Naive thymus-derived CD4-positive, alpha-beta T cell (primary cell): ENCODE measurements around the gene TMEM243. TPM values are rescaled to one million over a fixed set of nuclear protein-coding genes. Genes with fewer than 3 reads are reported as not detected.

Experiments
- ATAC-seq: fragments of 150-1000 bp; cut with Tn5 transposase; 2 replicates; pipeline ENCODE4 v1.10.0; 2021; ENCODE audit warnings: mild to moderate bottlenecking, moderate library complexity
- CTCF ChIA-PET: fragments of 350-600 bp; sonication (Branson Sonifier 250); formaldehyde crosslinking; loops from one replicate; lab custom pipeline; 2021; ENCODE audit warnings: antibody characterized with exemption; lab: Charles Lee
- POLR2A ChIA-PET: fragments of 350-600 bp; sonication (Branson Sonifier 250); formaldehyde crosslinking; loops from one replicate; lab custom pipeline; 2021; ENCODE audit warnings: antibody characterized with exemption, inconsistent platforms; lab: Charles Lee
- DNase-seq, 9 donors: peaks; one replicate each; pipeline versions ENCODE4 v3.0.0 to v3.0.0-alpha.2; 2020 to 2022; ENCODE audit warnings: mixed read lengths in 1 of 9
- H3K27ac ChIP-seq: one replicate; pipeline ENCODE4 v1.7.0; 2013; ENCODE audit warnings: mild to moderate bottlenecking, low read depth, low read length, moderate library complexity
- H3K27me3 ChIP-seq, 2 donors: one replicate each; pipeline ENCODE4 v1.7.0; 2013; ENCODE audit warnings: low read length in 2 of 2, mild to moderate bottlenecking in 2 of 2, moderate library complexity in 2 of 2; ENCODE audit not compliant: control insufficient read depth in 2 of 2, insufficient read depth in 2 of 2
- H3K36me3 ChIP-seq, 3 experiments: 1 replicate in 2 of 3; 2 replicates in 1 of 3; pipeline ENCODE4 v1.7.0; 2013; ENCODE audit warnings: low read length in 3 of 3, mild to moderate bottlenecking in 3 of 3, moderate library complexity in 1 of 3; ENCODE audit not compliant: insufficient read depth in 3 of 3, control insufficient read depth in 2 of 3
- H3K4me1 ChIP-seq, 2 donors: one replicate each; pipeline ENCODE4 v1.7.0; 2013; ENCODE audit warnings: low read length in 2 of 2, mild to moderate bottlenecking in 2 of 2, moderate library complexity in 1 of 2; ENCODE audit not compliant: control insufficient read depth in 2 of 2, insufficient read depth in 2 of 2
- H3K4me3 ChIP-seq: 2 replicates; pipeline ENCODE4 v1.7.0; 2013; ENCODE audit warnings: mild to moderate bottlenecking, low read length
- H3K9me3 ChIP-seq, 3 experiments: 1 replicate in 2 of 3; 2 replicates in 1 of 3; pipeline ENCODE4 v1.7.0; 2013; ENCODE audit warnings: low read length in 3 of 3; ENCODE audit not compliant: control insufficient read depth in 2 of 3
- H3K27ac Mint-ChIP-seq, 9 donors: one replicate each; pipeline ENCODE4 v1.8.0; 2020 to 2022; ENCODE audit warnings: mixed read lengths in 9 of 9, mild to moderate bottlenecking in 8 of 9, moderate library complexity in 5 of 9, inconsistent platforms in 2 of 9
- H3K27me3 Mint-ChIP-seq, 5 donors: one replicate each; pipeline ENCODE4 v1.8.0; 2021 to 2022; ENCODE audit warnings: mixed read lengths in 5 of 5, mild to moderate bottlenecking in 1 of 5
- H3K36me3 Mint-ChIP-seq, 5 donors: one replicate each; pipeline ENCODE4 v1.8.0; 2020 to 2022; ENCODE audit warnings: mixed read lengths in 5 of 5, mild to moderate bottlenecking in 3 of 5, inconsistent platforms in 1 of 5
- H3K4me1 Mint-ChIP-seq, 7 donors: one replicate each; pipeline ENCODE4 v1.8.0; 2020 to 2022; ENCODE audit warnings: mixed read lengths in 7 of 7, mild to moderate bottlenecking in 3 of 7, inconsistent platforms in 1 of 7
- H3K4me3 Mint-ChIP-seq, 10 donors: one replicate each; pipeline ENCODE4 v1.8.0; 2020 to 2022; ENCODE audit warnings: mild to moderate bottlenecking in 10 of 10, mixed read lengths in 10 of 10, moderate library complexity in 6 of 10, inconsistent platforms in 2 of 10
- H3K9me3 Mint-ChIP-seq, 11 donors: one replicate each; pipeline ENCODE4 v1.8.0; 2020 to 2022; ENCODE audit warnings: mixed read lengths in 11 of 11, mild to moderate bottlenecking in 4 of 11, inconsistent platforms in 1 of 11, moderate library complexity in 1 of 11
- intact Hi-C, 2 donors: fragments of 100-400 bp; cut with micrococcal nuclease; formaldehyde crosslinking; loops; one replicate each; pipeline ENCODE4 v1.15.1; 2023
- polyA plus RNA-seq, 2 donors: library from polyadenylated mRNA; unstranded; fragments of 300-500 nt; fragmentation: Illumina TruSeq; gene quantifications; one replicate each; pipeline ENCODE4 v1.2.3, GENCODE V29; 2021
- total RNA-seq, 6 experiments: library from RNA in 5 of 6; stranded (reverse) in 5 of 6; gene quantifications; 1 replicate in 5 of 6; 2 replicates in 1 of 6; pipeline ENCODE4 v1.2.3 and lab custom pipeline; 2021 to 2026

The TMEM243 gene
- total and polyA plus RNA-seq, 7 experiments from 2014 or later = 50.0 to 153 (median 119) TPM

DNA sequence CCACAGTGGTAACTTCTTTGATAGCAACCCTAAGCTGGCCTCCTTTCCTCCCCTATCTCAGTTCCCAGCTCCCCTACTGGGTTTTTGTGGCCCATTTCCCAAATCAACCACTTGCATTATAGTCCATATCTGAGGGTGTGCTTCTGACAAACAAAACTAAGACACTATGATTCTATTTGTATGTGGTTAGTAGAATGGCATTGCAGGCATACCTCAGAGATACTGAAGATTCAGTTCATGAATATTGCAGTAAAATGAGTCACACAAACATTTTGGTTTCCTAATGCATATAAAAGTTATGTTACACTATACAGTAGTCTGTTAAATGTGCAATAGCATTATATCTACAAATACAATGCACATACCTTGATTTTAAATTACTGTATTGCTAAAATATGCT lies 15.4 kb upstream of the TMEM243 start:
- H3K4me1 ChIP-seq = no peaks in the 10 kb centered on the region
- H3K4me1 Mint-ChIP-seq = peaks cover 0 to 8% (median 0%) of the 10 kb centered on the region in 7 donors
- H3K27me3 Mint-ChIP-seq = peaks cover 6 to 12% (median 7%) of the 10 kb centered on the region in 5 donors
- no peaks in the 10 kb centered on the region for H3K9me3 ChIP-seq
- DNase-seq = no peak
- no peaks in the 10 kb centered on the region for H3K36me3 Mint-ChIP-seq
- intact Hi-C loops = loop anchor here (5.0 kb wide), 4 partner anchors 38 to 182 kb away; partner anchors contain the start of gene DMTF1 (in 1 of the 2)
- no peak for ATAC-seq
- ChIA-PET CTCF (no interaction called here), POLR2A (no interaction called here)
- H3K4me3 Mint-ChIP-seq = no peak overlapping the region
- no peak overlapping the region for H3K27ac Mint-ChIP-seq
- no peak overlapping the region for H3K27ac ChIP-seq
- H3K4me3 ChIP-seq = no peak overlapping the region
- H3K9me3 Mint-ChIP-seq = no peaks in the 10 kb centered on the region
- H3K27me3 ChIP-seq = no peaks in the 10 kb centered on the region
- H3K36me3 ChIP-seq = no peaks in the 10 kb centered on the region

DNA sequence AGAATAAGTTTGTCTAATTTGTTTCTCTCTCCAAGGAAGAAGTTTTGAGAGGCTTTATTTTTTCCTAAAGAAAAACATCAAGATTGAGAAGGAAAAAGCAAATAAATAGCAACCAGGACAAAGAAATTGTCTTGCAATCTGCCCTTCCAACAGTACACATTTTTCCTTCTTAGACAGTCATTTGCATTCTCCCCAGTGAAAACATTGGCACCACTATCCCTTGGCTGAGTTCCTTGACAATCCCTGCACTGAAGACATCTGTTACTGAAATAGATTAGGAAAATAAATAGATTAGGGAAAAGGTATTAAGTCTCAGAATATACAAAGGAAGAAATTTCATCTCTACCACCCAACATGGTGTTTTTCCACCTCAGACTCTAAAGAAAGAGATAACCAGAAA lies 12.2 kb upstream of the TMEM243 start:
- Mint-ChIP-seq H3K36me3 (no peaks in the 10 kb centered on the region), H3K27ac (no peak overlapping the region), H3K9me3 (no peaks in the 10 kb centered on the region), H3K4me3 (no peak overlapping the region), H3K27me3 (peaks cover 0 to 2% (median 2%) of the 10 kb centered on the region in 5 donors), H3K4me1 (peaks cover 0 to 8% (median 0%) of the 10 kb centered on the region in 7 donors)
- DNase-seq (no peak), ATAC-seq (no peak)
- intact Hi-C loops = no loop called here
- H3K4me1 ChIP-seq = no peaks in the 10 kb centered on the region
- no peak overlapping the region for H3K4me3 ChIP-seq
- no peaks in the 10 kb centered on the region for H3K36me3 ChIP-seq
- no peaks in the 10 kb centered on the region for H3K27me3 ChIP-seq
- no peaks in the 10 kb centered on the region for H3K9me3 ChIP-seq
- ChIA-PET POLR2A (no interaction called here), CTCF (no interaction called here)
- no peak overlapping the region for H3K27ac ChIP-seq

DNA sequence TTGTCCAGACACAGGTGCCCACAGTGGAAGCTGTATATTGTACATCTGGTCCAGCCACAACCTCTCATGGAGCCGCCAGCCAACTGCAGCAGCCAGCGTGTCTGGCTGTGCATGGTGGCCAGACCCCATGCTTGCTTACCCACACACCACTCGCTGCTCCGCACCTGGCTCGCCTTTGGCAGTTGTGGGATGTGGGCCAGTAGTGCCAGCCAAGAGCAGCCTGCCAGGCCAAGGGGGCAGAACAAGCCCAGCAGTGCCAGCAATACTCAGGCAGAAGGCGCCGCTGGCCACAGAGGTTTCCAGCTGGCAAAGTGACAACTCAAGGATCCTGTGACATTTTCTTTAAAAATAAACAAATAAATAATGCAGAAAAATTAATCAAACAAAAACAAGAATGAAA lies 11.7 kb upstream of the TMEM243 start:
- H3K27me3 Mint-ChIP-seq = peaks cover 0 to 4% (median 0%) of the 10 kb centered on the region in 5 donors
- H3K4me1 ChIP-seq = no peaks in the 10 kb centered on the region
- no peaks in the 10 kb centered on the region for H3K9me3 Mint-ChIP-seq
- no peaks in the 10 kb centered on the region for H3K9me3 ChIP-seq
- no peaks in the 10 kb centered on the region for H3K27me3 ChIP-seq
- H3K4me3 Mint-ChIP-seq = no peak overlapping the region
- H3K27ac ChIP-seq = no peak overlapping the region
- intact Hi-C loops = no loop called here
- ChIA-PET CTCF (no interaction called here), POLR2A (no interaction called here)
- H3K4me1 Mint-ChIP-seq = peaks cover 0 to 12% (median 4%) of the 10 kb centered on the region in 7 donors
- no peak overlapping the region for H3K27ac Mint-ChIP-seq
- DNase-seq (no peak), ATAC-seq (no peak)
- no peaks in the 10 kb centered on the region for H3K36me3 Mint-ChIP-seq
- no peak overlapping the region for H3K4me3 ChIP-seq
- H3K36me3 ChIP-seq = no peaks in the 10 kb centered on the region

DNA sequence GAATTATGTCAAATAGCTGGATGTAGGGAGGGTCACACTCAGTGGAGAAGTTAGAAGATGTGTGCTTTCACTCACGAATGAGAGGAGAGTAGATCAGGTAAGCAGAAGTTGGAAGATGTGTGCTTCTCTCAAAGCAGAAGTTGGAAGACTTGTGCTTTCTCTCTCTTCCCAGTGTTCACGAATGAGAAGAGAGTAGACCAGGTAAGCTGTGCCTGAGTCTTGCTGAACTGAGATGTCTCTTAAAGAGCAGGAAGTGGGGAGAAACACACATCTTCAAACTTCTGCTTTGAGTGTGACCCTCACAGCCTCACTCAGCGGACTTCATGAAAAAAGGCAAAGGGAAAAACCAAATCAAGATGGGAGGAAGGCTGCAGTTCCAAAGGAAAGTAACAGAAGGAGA lies 7.0 kb upstream of the TMEM243 start:
- no peaks in the 10 kb centered on the region for H3K9me3 Mint-ChIP-seq
- H3K27ac ChIP-seq = no peak overlapping the region
- intact Hi-C loops = no loop called here
- POLR2A ChIA-PET = no interaction called here
- no peaks in the 10 kb centered on the region for H3K27me3 ChIP-seq
- no peak overlapping the region for H3K4me3 ChIP-seq
- no peak for ATAC-seq
- no peaks in the 10 kb centered on the region for H3K9me3 ChIP-seq
- peak overlapping the region in 1 of 9 donors; percentile 13 for H3K27ac Mint-ChIP-seq
- H3K4me1 ChIP-seq = no peaks in the 10 kb centered on the region
- CTCF ChIA-PET = no interaction called here
- H3K36me3 ChIP-seq = no peaks in the 10 kb centered on the region
- DNase-seq = no peak
- H3K4me1 Mint-ChIP-seq = peaks cover 0 to 10% (median 7%) of the 10 kb centered on the region in 7 donors
- peaks cover 0 to 3% (median 0%) of the 10 kb centered on the region in 5 donors for H3K27me3 Mint-ChIP-seq
- no peak overlapping the region for H3K4me3 Mint-ChIP-seq
- no peaks in the 10 kb centered on the region for H3K36me3 Mint-ChIP-seq

DNA sequence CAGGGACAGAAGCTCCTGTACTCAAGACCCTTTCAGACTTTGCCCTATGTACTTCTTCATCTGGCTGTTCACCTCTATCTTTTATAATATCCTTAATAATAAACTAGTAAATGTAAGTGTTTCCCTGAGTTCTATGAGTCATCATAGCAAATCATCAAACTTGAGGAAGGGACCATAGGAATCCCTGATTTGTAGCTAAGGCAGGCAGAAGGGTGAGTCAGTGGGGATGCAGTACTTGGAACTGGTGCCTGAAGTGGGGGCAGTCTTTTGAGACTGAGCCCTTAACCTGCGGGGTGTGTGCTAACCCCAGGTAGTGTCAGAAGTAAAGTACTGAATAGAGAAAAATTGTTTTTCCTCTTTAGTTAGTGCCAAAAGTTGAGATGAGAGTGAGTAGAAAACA lies 6.2 kb upstream of the TMEM243 start:
- POLR2A ChIA-PET = no interaction called here
- H3K36me3 ChIP-seq = no peaks in the 10 kb centered on the region
- ATAC-seq = no peak
- no peak for DNase-seq
- peaks cover 5 to 18% (median 12%) of the 10 kb centered on the region in 7 donors for H3K4me1 Mint-ChIP-seq
- CTCF ChIA-PET = interaction anchor here (0.7 kb wide), 1 partner anchor 73 kb away, joined by 3 read pairs; the partner anchor contains the start of gene DMTF1
- no peaks in the 10 kb centered on the region for H3K36me3 Mint-ChIP-seq
- no peak overlapping the region for H3K4me3 Mint-ChIP-seq
- H3K27me3 Mint-ChIP-seq = peaks cover 0 to 11% (median 0%) of the 10 kb centered on the region in 5 donors
- intact Hi-C loops = no loop called here
- H3K4me3 ChIP-seq = no peak overlapping the region
- H3K4me1 ChIP-seq = peaks cover 0 to 5% of the 10 kb centered on the region in 2 donors
- no peaks in the 10 kb centered on the region for H3K9me3 Mint-ChIP-seq
- no peak overlapping the region for H3K27ac ChIP-seq
- no peaks in the 10 kb centered on the region for H3K9me3 ChIP-seq
- H3K27ac Mint-ChIP-seq = peak overlapping the region in 1 of 9 donors; percentile 13
- H3K27me3 ChIP-seq = no peaks in the 10 kb centered on the region

DNA sequence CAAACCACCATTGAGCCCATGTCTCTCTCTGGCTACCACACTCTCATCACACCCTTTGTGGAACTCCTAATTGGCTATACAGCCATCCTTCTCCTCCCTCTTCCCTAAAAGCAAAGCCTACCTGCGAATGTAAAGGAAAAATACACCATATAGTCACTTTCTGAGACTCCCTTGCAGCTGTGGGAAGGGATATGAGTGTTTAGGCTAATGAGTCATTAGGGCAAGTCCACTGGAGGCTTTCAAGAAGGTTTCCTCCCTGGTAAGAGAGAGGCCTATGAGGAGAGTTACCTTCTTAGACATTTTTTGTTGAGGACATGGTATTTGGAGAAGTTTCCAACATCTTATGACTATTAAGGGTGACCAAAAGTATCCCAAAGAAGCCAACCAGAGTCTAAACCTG lies 4.1 kb upstream of the TMEM243 start:
- Mint-ChIP-seq H3K27me3 (peaks cover 0 to 14% (median 0%) of the 10 kb centered on the region in 5 donors), H3K4me3 (no peak overlapping the region), H3K36me3 (peaks cover 0 to 5% (median 2%) of the 10 kb centered on the region in 5 donors), H3K27ac (no peak overlapping the region), H3K9me3 (peaks cover 0 to 3% (median 0%) of the 10 kb centered on the region in 11 donors), H3K4me1 (peaks cover 11 to 21% (median 15%) of the 10 kb centered on the region in 7 donors)
- no peak overlapping the region for H3K4me3 ChIP-seq
- no peak for DNase-seq
- ATAC-seq = no peak
- no peak overlapping the region for H3K27ac ChIP-seq
- no peaks in the 10 kb centered on the region for H3K27me3 ChIP-seq
- no peaks in the 10 kb centered on the region for H3K9me3 ChIP-seq
- ChIA-PET CTCF (interaction anchor here (0.6 kb wide), 1 partner anchor 100 kb away, joined by 3 read pairs; no protein-coding TSS in a partner anchor), POLR2A (interaction anchor here (9.3 kb wide), 1 partner anchor 70 kb away, joined by 188 read pairs; the partner anchor contains the start of gene DMTF1)
- H3K4me1 ChIP-seq = peaks cover 0 to 7% of the 10 kb centered on the region in 2 donors
- peaks cover 0 to 13% (median 0%) of the 10 kb centered on the region in 3 experiments for H3K36me3 ChIP-seq
- intact Hi-C loops = no loop called here
